B cell (primary cell): ENCODE results near the gene MTPN.

ENCODE experiments used
- EZH2 ChIP-seq: IDR thresholded peaks from 2 replicates; pipeline ENCODE4 v1.6.1; 2012; ENCODE audit warnings: borderline replicate concordance, low read depth, mild to moderate bottlenecking, moderate library complexity, low read length; ENCODE audit not compliant: insufficient read depth, poor library complexity, severe bottlenecking
- TF ChIP-seq, protein P1 (sequence below): fragments of 200-600 bp; IDR thresholded peaks from one replicate; pipeline ENCODE4 v1.8.0; 2022; ENCODE audit warnings: antibody characterized with exemption, mild to moderate bottlenecking

GRCh38 chr7:135889823-135890222, 87.3 kb downstream of the MTPN start:
- TF ChIP-seq, protein P1, sequence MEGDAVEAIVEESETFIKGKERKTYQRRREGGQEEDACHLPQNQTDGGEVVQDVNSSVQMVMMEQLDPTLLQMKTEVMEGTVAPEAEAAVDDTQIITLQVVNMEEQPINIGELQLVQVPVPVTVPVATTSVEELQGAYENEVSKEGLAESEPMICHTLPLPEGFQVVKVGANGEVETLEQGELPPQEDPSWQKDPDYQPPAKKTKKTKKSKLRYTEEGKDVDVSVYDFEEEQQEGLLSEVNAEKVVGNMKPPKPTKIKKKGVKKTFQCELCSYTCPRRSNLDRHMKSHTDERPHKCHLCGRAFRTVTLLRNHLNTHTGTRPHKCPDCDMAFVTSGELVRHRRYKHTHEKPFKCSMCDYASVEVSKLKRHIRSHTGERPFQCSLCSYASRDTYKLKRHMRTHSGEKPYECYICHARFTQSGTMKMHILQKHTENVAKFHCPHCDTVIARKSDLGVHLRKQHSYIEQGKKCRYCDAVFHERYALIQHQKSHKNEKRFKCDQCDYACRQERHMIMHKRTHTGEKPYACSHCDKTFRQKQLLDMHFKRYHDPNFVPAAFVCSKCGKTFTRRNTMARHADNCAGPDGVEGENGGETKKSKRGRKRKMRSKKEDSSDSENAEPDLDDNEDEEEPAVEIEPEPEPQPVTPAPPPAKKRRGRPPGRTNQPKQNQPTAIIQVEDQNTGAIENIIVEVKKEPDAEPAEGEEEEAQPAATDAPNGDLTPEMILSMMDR: no peak
- TF ChIP-seq EZH2: no peak
